Gastrocnemius medialis (tissue), 4 donors: ENCODE data around the gene HMGN1.

Source experiments
- CTCF ChIP-seq, 5 experiments: fragments of 450-650 bp in 3 of 5; fragments of 200-600 bp in 2 of 5; sonication (generic) in 2 of 5; IDR thresholded peaks in 4 of 5; conservative IDR thresholded peaks in 1 of 5; 1 replicate in 4 of 5; 2 replicates in 1 of 5; pipeline ENCODE4 v1.5.1; 2016 to 2019; ENCODE audit warnings: antibody characterized with exemption in 5 of 5, mild to moderate bottlenecking in 3 of 5, moderate library complexity in 3 of 5
- POLR2A ChIP-seq, 2 donors: fragments of 450-650 bp; IDR thresholded peaks; one replicate each; pipeline ENCODE4 v1.6.1; 2017; ENCODE audit warnings: antibody characterized with exemption in 2 of 2, mild to moderate bottlenecking in 2 of 2, moderate library complexity in 2 of 2

- TF ChIP-seq CTCF (IDR thresholded peaks at IDR 0.05 in 4 of 5, conservative IDR thresholded peaks at IDR 0.05 in 1 of 5) (no peak), POLR2A (IDR thresholded peaks at IDR 0.05) (peak; percentile 51 to 64)
These were observed 31.4 kb upstream of the HMGN1 start for GRCh38 chr21:39379986-39380891.
